ENCODE measurements around the gene KCNQ4. TPM values are rescaled to one million over a fixed set of nuclear protein-coding genes. Genes with fewer than 3 reads are reported as not detected.

Gene KCNQ4
- total and polyA plus RNA-seq, 4 experiments from 2014 or later, result 0.14 to 0.33 (median 0.20) TPM; not detected in 1

GRCh38 chr1:40755067-40755466 is 28.5 kb upstream of the KCNQ4 start:
- Mint-ChIP-seq H3K36me3 (peaks cover 59 to 84% of the 10 kb centered on the region in 2 donors), H3K9me3 (no peaks in the 10 kb centered on the region), H3K27me3 (no peaks in the 10 kb centered on the region), H3K4me1 (peaks cover 4 to 16% (median 10%) of the 10 kb centered on the region in 4 donors), H3K27ac (no peak overlapping the region), H3K4me3 (no peak overlapping the region)
- ChIA-PET CTCF (ENCODE audit: partially characterized antibody) (interaction anchor here (1.1 to 6.5 kb wide), 2 partner anchors 18 to 98 kb away, joined by 4 to 47 read pairs; no protein-coding TSS in a partner anchor), POLR2A (ENCODE audit: partially characterized antibody) (no interaction called here)
- no peaks in the 10 kb centered on the region for H3K27me3 ChIP-seq (ENCODE audit: insufficient read depth, low read length)
- H3K4me3 ChIP-seq (ENCODE audit: low read length in 2 of 2), result no peak overlapping the region
- no peak overlapping the region for H3K27ac ChIP-seq (ENCODE audit: low read depth, low read length)
- no peak for DNase-seq
- H3K9me3 ChIP-seq (ENCODE audit: control insufficient read depth in 1 of 2, low read length in 2 of 2), result no peaks in the 10 kb centered on the region
- peaks cover 66% of the 10 kb centered on the region for H3K36me3 ChIP-seq (ENCODE audit: insufficient read depth, low read length)
- H3K4me1 ChIP-seq (ENCODE audit: insufficient read depth, low read length), result no peaks in the 10 kb centered on the region
- intact Hi-C loops (cut with micrococcal nuclease), result no loop called here

- H3K36me3 ChIP-seq (ENCODE audit: insufficient read depth, low read length), result peaks cover 76% of the 10 kb centered on the region
- H3K4me1 ChIP-seq (ENCODE audit: insufficient read depth, low read length), result no peaks in the 10 kb centered on the region
- Mint-ChIP-seq H3K27me3 (no peaks in the 10 kb centered on the region), H3K4me1 (peaks cover 5 to 14% (median 12%) of the 10 kb centered on the region in 4 donors), H3K36me3 (peaks cover 56 to 83% of the 10 kb centered on the region in 2 donors), H3K4me3 (no peak overlapping the region), H3K9me3 (no peaks in the 10 kb centered on the region), H3K27ac (peak overlapping the region in 2 of 7 donors; percentile 13 to 42)
- H3K9me3 ChIP-seq (ENCODE audit: control insufficient read depth in 1 of 2, low read length in 2 of 2), result no peaks in the 10 kb centered on the region
- H3K27ac ChIP-seq (ENCODE audit: low read depth, low read length), result no peak overlapping the region
- no peak overlapping the region for H3K4me3 ChIP-seq (ENCODE audit: low read length in 2 of 2)
- ChIA-PET POLR2A (ENCODE audit: partially characterized antibody) (interaction anchor here (1.2 kb wide), 1 partner anchor 10 kb away, joined by 3 read pairs; no protein-coding TSS in a partner anchor), CTCF (ENCODE audit: partially characterized antibody) (interaction anchor here (0.5 to 6.5 kb wide), 3 partner anchors 15 to 349 kb away, joined by 3 to 47 read pairs (median 3); no protein-coding TSS in a partner anchor)
- no peaks in the 10 kb centered on the region for H3K27me3 ChIP-seq (ENCODE audit: insufficient read depth, low read length)
- intact Hi-C loops (cut with micrococcal nuclease), result no loop called here
- DNase-seq, result no peak
These were observed 27.1 kb upstream of the KCNQ4 start for GRCh38 chr1:40756523-40756922.

- no peak overlapping the region for H3K27ac Mint-ChIP-seq
- DNase-seq, result no peak
- H3K9me3 ChIP-seq (ENCODE audit: control insufficient read depth in 1 of 2, low read length in 2 of 2), result no peaks in the 10 kb centered on the region
- peaks cover 59 to 81% of the 10 kb centered on the region in 2 donors for H3K36me3 Mint-ChIP-seq
- peaks cover 78% of the 10 kb centered on the region for H3K36me3 ChIP-seq (ENCODE audit: insufficient read depth, low read length)
- no peaks in the 10 kb centered on the region for H3K9me3 Mint-ChIP-seq
- ChIA-PET POLR2A (ENCODE audit: partially characterized antibody) (no interaction called here), CTCF (ENCODE audit: partially characterized antibody) (interaction anchor here (1.5 to 6.5 kb wide), 2 partner anchors 15 to 16 kb away, joined by 3 to 47 read pairs; no protein-coding TSS in a partner anchor)
- no peak overlapping the region for H3K27ac ChIP-seq (ENCODE audit: low read depth, low read length)
- no peaks in the 10 kb centered on the region for H3K4me1 ChIP-seq (ENCODE audit: insufficient read depth, low read length)
- no peak overlapping the region for H3K4me3 ChIP-seq (ENCODE audit: low read length in 2 of 2)
- intact Hi-C loops (cut with micrococcal nuclease), result no loop called here
- peaks cover 5 to 19% (median 12%) of the 10 kb centered on the region in 4 donors for H3K4me1 Mint-ChIP-seq
- no peaks in the 10 kb centered on the region for H3K27me3 Mint-ChIP-seq
- no peak overlapping the region for H3K4me3 Mint-ChIP-seq
- H3K27me3 ChIP-seq (ENCODE audit: insufficient read depth, low read length), result no peaks in the 10 kb centered on the region
These were observed 26.5 kb upstream of the KCNQ4 start for GRCh38 chr1:40757084-40757483.

- Mint-ChIP-seq H3K27ac (peak overlapping the region in 1 of 7 donors; percentile 27), H3K27me3 (no peaks in the 10 kb centered on the region), H3K4me1 (peaks cover 11 to 28% (median 15%) of the 10 kb centered on the region in 4 donors), H3K9me3 (no peaks in the 10 kb centered on the region), H3K4me3 (no peak overlapping the region), H3K36me3 (peaks cover 54 to 81% of the 10 kb centered on the region in 2 donors)
- Histone ChIP-seq H3K4me3 (ENCODE audit: low read length in 2 of 2) (no peak overlapping the region), H3K9me3 (ENCODE audit: control insufficient read depth in 1 of 2, low read length in 2 of 2) (no peaks in the 10 kb centered on the region), H3K36me3 (ENCODE audit: insufficient read depth, low read length) (peaks cover 80% of the 10 kb centered on the region), H3K4me1 (ENCODE audit: insufficient read depth, low read length) (peaks cover 8% of the 10 kb centered on the region), H3K27me3 (ENCODE audit: insufficient read depth, low read length) (no peaks in the 10 kb centered on the region), H3K27ac (ENCODE audit: low read depth, low read length) (no peak overlapping the region)
- ChIA-PET CTCF (ENCODE audit: partially characterized antibody) (interaction anchor here (1.0 to 6.5 kb wide), 2 partner anchors 15 to 92 kb away, joined by 4 to 47 read pairs; no protein-coding TSS in a partner anchor), POLR2A (ENCODE audit: partially characterized antibody) (no interaction called here)
- intact Hi-C loops (cut with micrococcal nuclease), result no loop called here
- DNase-seq, result no peak
These were observed 25.6 kb upstream of the KCNQ4 start for GRCh38 chr1:40758004-40758403.

- peaks cover 17 to 34% (median 18%) of the 10 kb centered on the region in 4 donors for H3K4me1 Mint-ChIP-seq
- H3K27me3 Mint-ChIP-seq, result no peaks in the 10 kb centered on the region
- H3K9me3 Mint-ChIP-seq, result peaks cover 0 to 2% (median 0%) of the 10 kb centered on the region in 8 donors
- Histone ChIP-seq H3K27ac (ENCODE audit: low read depth, low read length) (no peak overlapping the region), H3K27me3 (ENCODE audit: insufficient read depth, low read length) (no peaks in the 10 kb centered on the region), H3K4me1 (ENCODE audit: insufficient read depth, low read length) (peaks cover 14% of the 10 kb centered on the region), H3K4me3 (ENCODE audit: low read length in 2 of 2) (no peak overlapping the region), H3K9me3 (ENCODE audit: control insufficient read depth in 1 of 2, low read length in 2 of 2) (no peaks in the 10 kb centered on the region), H3K36me3 (ENCODE audit: insufficient read depth, low read length) (peaks cover 73% of the 10 kb centered on the region)
- peak overlapping the region in 2 of 7 donors; percentile 22 to 57 for H3K27ac Mint-ChIP-seq
- H3K4me3 Mint-ChIP-seq, result no peak overlapping the region
- POLR2A ChIA-PET (ENCODE audit: partially characterized antibody), result no interaction called here
- CTCF ChIA-PET (ENCODE audit: partially characterized antibody), result interaction anchor here (0.9 to 6.5 kb wide), 2 partner anchors 15 to 16 kb away, joined by 4 to 47 read pairs; no protein-coding TSS in a partner anchor
- H3K36me3 Mint-ChIP-seq, result peaks cover 50 to 80% of the 10 kb centered on the region in 2 donors
- intact Hi-C loops (cut with micrococcal nuclease), result no loop called here
- no peak for DNase-seq
These were observed 24.8 kb upstream of the KCNQ4 start for GRCh38 chr1:40758578-40759343.

GRCh38 chr1:40760984-40761383 is 22.6 kb upstream of the KCNQ4 start:
- H3K27ac Mint-ChIP-seq, result no peak overlapping the region
- no peak for DNase-seq
- Histone ChIP-seq H3K9me3 (ENCODE audit: control insufficient read depth in 1 of 2, low read length in 2 of 2) (no peaks in the 10 kb centered on the region), H3K27me3 (ENCODE audit: insufficient read depth, low read length) (no peaks in the 10 kb centered on the region), H3K36me3 (ENCODE audit: insufficient read depth, low read length) (peaks cover 71% of the 10 kb centered on the region), H3K4me1 (ENCODE audit: insufficient read depth, low read length) (peaks cover 25% of the 10 kb centered on the region), H3K27ac (ENCODE audit: low read depth, low read length) (no peak overlapping the region), H3K4me3 (ENCODE audit: low read length in 2 of 2) (no peak overlapping the region)
- ChIA-PET CTCF (ENCODE audit: partially characterized antibody) (interaction anchor here (0.5 kb wide), 1 partner anchor 192 kb away, joined by 4 read pairs; no protein-coding TSS in a partner anchor), POLR2A (ENCODE audit: partially characterized antibody) (no interaction called here)
- H3K27me3 Mint-ChIP-seq, result no peaks in the 10 kb centered on the region
- no peak overlapping the region for H3K4me3 Mint-ChIP-seq
- intact Hi-C loops (cut with micrococcal nuclease), result no loop called here
- peaks cover 45 to 78% of the 10 kb centered on the region in 2 donors for H3K36me3 Mint-ChIP-seq
- H3K9me3 Mint-ChIP-seq, result peaks cover 0 to 2% (median 0%) of the 10 kb centered on the region in 8 donors
- peaks cover 23 to 49% (median 30%) of the 10 kb centered on the region in 4 donors for H3K4me1 Mint-ChIP-seq
